ENCODE results near the gene STOML1. TPM values are rescaled to one million over a fixed set of nuclear protein-coding genes. Genes with fewer than 3 reads are reported as not detected.

The STOML1 gene
- polyA plus RNA-seq, 2 of the 4 experiments (the other 2 are of a cell fraction) = 4.3 to 4.9 TPM

- H3K4me1 ChIP-seq = peaks cover 33% of the 10 kb centered on the region
- TF ChIP-seq FOSL2 (IDR thresholded peaks at IDR 0.05) (0 out of 2 replicates have a peak, but pooled peaks have one; percentile 9), FOSL2 (CRISPR knock-in tag; IDR thresholded peaks at IDR 0.05) (peak; percentile 55; the same call in 1 of the 2 replicates), HOXB13 (CRISPR knock-in tag; IDR thresholded peaks at IDR 0.05; ENCODE audit: low read depth) (no peak)
- ChIA-PET POLR2A (no interaction called here), CTCF (interaction anchor here (1.1 to 2.2 kb wide), 4 partner anchors 11 to 333 kb away, joined by 3 to 8 read pairs (median 5); no protein-coding TSS in a partner anchor)
- 71% methylated on average over 7 of the region's 9 CpGs for WGBS (ENCODE audit: missing lambda C conversion rate)
- FAIRE-seq = no peak
- H3K4me2 ChIP-seq = peak overlapping the region; percentile 59
- no peak overlapping the region for H3K4me3 ChIP-seq
- no peaks in the 10 kb centered on the region for H3K9me3 ChIP-seq
- ATAC-seq = no peak
- DNase-seq (ENCODE audit: low read depth in 1 of 2, low spot score in 1 of 2) = peak in 1 of 2 experiments; percentile 41
- H3K27ac ChIP-seq = peak overlapping the region; percentile 66 to 76
These were observed 2.9 kb downstream of the STOML1 start for GRCh38 chr15:73989001-73989798.

- FAIRE-seq (no peak), ATAC-seq (no peak), DNase-seq (ENCODE audit: low read depth in 1 of 2, low spot score in 1 of 2) (no peak)
- 96% methylated on average over 8 of the region's 13 CpGs for WGBS (ENCODE audit: missing lambda C conversion rate)
- peaks cover 35% of the 10 kb centered on the region for H3K4me1 ChIP-seq
- no peak overlapping the region for H3K4me3 ChIP-seq
- H3K27ac ChIP-seq = peak overlapping the region; percentile 66 to 76; a peak in 4 of 6 replicates
- ChIA-PET CTCF (interaction anchor here (1.4 to 2.2 kb wide), 2 partner anchors 10 to 319 kb away, joined by 5 to 8 read pairs; no protein-coding TSS in a partner anchor), POLR2A (no interaction called here)
- H3K9me3 ChIP-seq = no peaks in the 10 kb centered on the region
- H3K4me2 ChIP-seq = 0 out of 3 replicates have a peak overlapping the region, but pooled peaks have one; percentile 23
- TF ChIP-seq HOXB13 (CRISPR knock-in tag; IDR thresholded peaks at IDR 0.05; ENCODE audit: low read depth) (no peak), PBX3 (IDR thresholded peaks at IDR 0.05) (no peak), ZC3H11A (IDR thresholded peaks at IDR 0.05) (no peak), FOSB (CRISPR knock-in tag; IDR thresholded peaks at IDR 0.05) (no peak), RCOR1 (IDR thresholded peaks at IDR 0.05; ENCODE audit: low read depth, low read length) (no peak), CHD2 (IDR thresholded peaks at IDR 0.05; ENCODE audit: low read length, partially characterized antibody) (no peak), HOXA7 (CRISPR knock-in tag; IDR thresholded peaks at IDR 0.05) (no peak), ESRRA (IDR thresholded peaks at IDR 0.05; ENCODE audit: borderline replicate concordance, low read length) (no peak), RARB (CRISPR knock-in tag; IDR thresholded peaks at IDR 0.05) (no peak), CBX2 (IDR thresholded peaks at IDR 0.05; ENCODE audit: borderline replicate concordance, low read depth) (no peak), HMGXB4 (CRISPR knock-in tag; IDR thresholded peaks at IDR 0.05; ENCODE audit: borderline replicate concordance) (no peak), BHLHE40 (IDR thresholded peaks at IDR 0.05; ENCODE audit: low read depth, low read length) (no peak), ELK1 (IDR thresholded peaks at IDR 0.05; ENCODE audit: low read depth, low read length) (no peak), EHMT2 (IDR thresholded peaks at IDR 0.05; ENCODE audit: low read depth) (no peak), KDM5A (IDR thresholded peaks at IDR 0.05) (no peak), NPAS2 (CRISPR knock-in tag; IDR thresholded peaks at IDR 0.05; ENCODE audit: borderline replicate concordance) (no peak), SREBF2 (IDR thresholded peaks at IDR 0.05) (no peak), TFCP2L1 (CRISPR knock-in tag; IDR thresholded peaks at IDR 0.05) (no peak), JUN (IDR thresholded peaks at IDR 0.05) (no peak)
These were observed 3.6 kb downstream of the STOML1 start for GRCh38 chr15:73988445-73988969.
